Measurements from ENCODE around the gene KLHDC7B. TPM values are rescaled to one million over a fixed set of nuclear protein-coding genes. Genes with fewer than 3 reads are reported as not detected.

KLHDC7B gene
- total RNA-seq, 1 donor from 2014 or later: 3.3 TPM

DNA sequence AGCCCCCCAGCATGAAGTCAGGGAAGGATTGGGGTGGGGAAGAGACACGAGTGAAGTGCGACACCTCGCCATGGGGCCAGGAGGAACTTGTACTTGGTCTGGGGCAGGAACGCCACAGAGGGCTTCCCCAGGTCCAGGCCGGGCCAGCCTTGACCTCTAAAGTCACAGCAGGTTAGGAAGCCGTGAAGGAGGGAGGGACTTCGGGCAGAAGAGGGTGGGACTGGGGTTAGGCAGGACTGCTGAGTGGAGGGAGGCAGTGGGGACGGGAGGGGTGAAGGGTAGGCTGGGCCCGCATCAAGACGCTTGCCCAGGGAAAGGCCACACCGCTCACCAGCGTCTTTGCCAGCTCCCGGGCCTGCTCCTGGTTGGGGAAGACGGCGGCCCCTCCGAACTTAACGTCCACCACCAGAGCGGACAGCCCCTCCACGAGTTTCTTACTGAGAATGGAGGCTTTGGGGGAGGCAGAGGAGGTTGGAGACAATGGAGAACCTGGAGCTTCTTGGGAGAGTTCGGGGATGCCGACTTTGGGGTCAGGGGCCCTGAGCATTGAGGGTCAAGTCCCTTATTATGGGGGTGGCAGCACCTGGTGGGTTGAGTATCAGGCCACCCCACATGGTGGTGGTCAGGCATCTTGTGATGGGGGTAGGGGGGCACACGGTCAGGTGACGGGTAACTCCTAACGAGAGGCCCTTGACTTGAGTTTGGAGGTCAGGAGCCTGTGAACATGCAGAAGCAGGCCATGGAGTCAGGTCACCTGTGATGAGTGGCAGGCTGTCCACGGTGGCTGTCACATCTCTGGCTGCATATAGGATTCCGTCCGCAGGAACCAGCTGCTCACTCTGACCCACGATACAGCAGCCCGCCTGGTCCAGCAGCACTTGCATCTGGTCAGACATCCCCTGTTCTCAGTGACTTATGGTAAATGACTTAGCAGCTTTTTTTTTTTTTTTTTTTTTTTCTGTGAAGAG, 18.6 kb upstream of the KLHDC7B start:
- peak overlapping the region; percentile 81 for H3K27ac Mint-ChIP-seq
- no peak for DNase-seq (ENCODE audit: low spot score)

DNA sequence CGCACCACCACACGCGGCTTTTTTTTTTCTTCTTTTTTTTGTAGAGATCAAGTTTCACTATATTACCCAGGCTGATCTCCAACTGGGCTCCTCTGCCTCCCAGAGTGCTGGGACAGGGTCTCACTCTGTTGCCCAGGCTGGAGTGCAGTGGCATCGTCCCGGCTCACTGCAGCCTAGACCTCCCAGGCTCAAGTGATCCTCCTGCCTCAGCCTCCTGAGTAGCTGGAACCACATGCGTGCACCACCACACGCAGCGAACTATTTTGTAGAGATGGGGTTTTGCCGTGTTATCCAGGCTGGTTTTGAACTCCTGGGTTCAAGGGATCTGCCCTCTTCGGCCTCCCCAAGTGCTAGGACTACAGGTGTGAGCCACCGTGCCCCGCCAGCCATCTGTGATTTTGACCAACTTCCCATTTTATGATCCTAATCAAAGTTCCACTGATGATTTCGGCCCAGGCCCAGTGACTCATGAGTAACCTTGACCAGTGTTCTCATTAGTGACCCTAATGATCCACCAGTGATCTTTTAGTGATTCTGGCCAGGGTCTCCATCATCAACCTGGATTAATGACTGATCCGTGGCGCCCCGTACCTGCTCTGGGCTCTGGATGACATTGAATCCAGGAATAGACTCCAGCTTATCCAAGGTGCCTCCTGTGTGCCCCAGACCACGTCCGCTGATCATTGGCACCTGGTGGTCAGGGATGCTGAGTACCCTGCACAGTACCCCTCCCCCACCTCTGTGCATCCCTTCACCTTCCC, 17.6 kb upstream of the KLHDC7B start:
- H3K27ac Mint-ChIP-seq: peak overlapping the region; percentile 81
- H3K36me3 Mint-ChIP-seq (ENCODE audit: low read depth): peaks cover 29% of the 10 kb centered on the region
- DNase-seq (ENCODE audit: low spot score): no peak
- H3K4me3 Mint-ChIP-seq (ENCODE audit: low read depth): peak overlapping the region; percentile 76
- intact Hi-C loops (cut with micrococcal nuclease): loop anchor here (5.0 to 10.0 kb wide), 2 partner anchors 56 to 283 kb away; partner anchors contain the start of gene TUBGCP6
- peaks cover 30% of the 10 kb centered on the region for H3K4me1 Mint-ChIP-seq (ENCODE audit: low read depth)
- no peaks in the 10 kb centered on the region for H3K9me3 Mint-ChIP-seq
- no peaks in the 10 kb centered on the region for H3K27me3 Mint-ChIP-seq (ENCODE audit: low read depth)

More for the DNA sequence above, 18.6 kb upstream of the KLHDC7B start:
- Mint-ChIP-seq H3K36me3 (ENCODE audit: low read depth) (peaks cover 33% of the 10 kb centered on the region), H3K27me3 (ENCODE audit: low read depth) (no peaks in the 10 kb centered on the region), H3K4me1 (ENCODE audit: low read depth) (peaks cover 24% of the 10 kb centered on the region), H3K9me3 (no peaks in the 10 kb centered on the region), H3K4me3 (ENCODE audit: low read depth) (peak overlapping the region; percentile 76)
- intact Hi-C loops (cut with micrococcal nuclease): loop anchor here (5.0 to 10.0 kb wide), 2 partner anchors 55 to 282 kb away; partner anchors contain the start of gene TUBGCP6

DNA sequence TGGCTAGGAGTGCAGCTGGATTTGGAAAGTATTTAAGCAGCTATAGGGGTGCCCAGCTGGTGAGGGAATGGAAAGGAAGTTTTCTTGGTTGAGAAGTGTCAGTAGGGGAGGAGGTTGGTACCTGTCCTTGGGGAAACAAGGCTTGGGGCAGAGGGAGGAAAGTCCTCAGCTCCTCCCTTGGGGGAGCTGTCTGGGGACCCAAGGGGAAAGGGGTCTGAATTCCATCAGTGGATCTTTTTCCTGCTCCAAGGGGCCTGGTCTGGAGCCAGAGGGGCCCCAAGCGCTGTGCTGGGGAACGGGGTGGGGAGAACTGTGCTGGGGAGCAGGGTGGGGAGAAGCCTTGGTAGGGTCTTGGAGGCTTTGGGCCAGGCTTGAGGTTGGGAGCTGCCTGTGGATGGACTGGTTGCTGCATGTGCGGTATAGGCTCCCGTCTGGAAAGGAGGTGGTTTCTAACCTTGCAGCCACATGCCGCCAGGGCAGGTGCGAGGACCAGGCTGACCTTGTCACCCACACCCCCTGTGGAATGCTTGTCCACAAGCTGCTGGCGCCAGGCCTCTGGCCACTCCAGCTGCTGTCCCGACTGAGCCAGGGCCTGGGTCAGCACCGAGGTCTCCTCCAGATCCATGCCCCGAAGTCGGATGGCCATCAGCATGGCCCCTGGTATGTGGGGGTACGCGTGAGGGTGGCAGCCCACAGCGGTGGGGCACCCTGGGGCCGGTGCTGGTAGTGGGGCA, 16.9 kb upstream of the KLHDC7B start:
- DNase-seq (ENCODE audit: low spot score): no peak
- peak overlapping the region; percentile 35 for H3K27ac Mint-ChIP-seq
- no peaks in the 10 kb centered on the region for H3K27me3 Mint-ChIP-seq (ENCODE audit: low read depth)
- peak overlapping the region; percentile 76 for H3K4me3 Mint-ChIP-seq (ENCODE audit: low read depth)
- H3K36me3 Mint-ChIP-seq (ENCODE audit: low read depth): peaks cover 25% of the 10 kb centered on the region
- H3K9me3 Mint-ChIP-seq: no peaks in the 10 kb centered on the region
- intact Hi-C loops (cut with micrococcal nuclease): loop anchor here (5.0 to 10.0 kb wide), 2 partner anchors 57 to 284 kb away; partner anchors contain the start of gene TUBGCP6
- H3K4me1 Mint-ChIP-seq (ENCODE audit: low read depth): peaks cover 38% of the 10 kb centered on the region

DNA sequence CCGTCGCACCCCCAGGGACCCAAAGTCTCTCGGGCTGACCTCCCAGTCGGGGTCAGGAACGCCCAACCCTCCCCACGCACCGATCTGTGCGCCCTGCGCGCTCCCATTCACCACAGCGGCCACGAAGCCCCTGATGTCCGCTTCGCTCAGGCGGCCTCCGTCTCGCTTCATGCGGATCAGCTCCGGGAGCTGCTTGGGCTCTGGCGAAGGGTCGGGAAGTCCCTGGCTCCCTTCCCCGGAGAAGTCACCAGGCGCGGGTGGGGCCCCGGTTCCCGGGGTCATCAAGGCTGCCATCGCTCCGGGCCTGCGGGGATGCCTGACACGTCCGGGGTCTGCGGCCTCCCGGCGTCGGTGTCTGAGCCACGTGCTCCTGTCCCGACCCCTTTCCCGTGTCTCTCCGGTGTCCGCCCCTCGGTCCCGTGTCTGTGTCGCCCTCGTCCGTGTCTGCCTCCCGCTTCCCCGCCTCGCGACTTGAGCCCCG, 16.2 kb upstream of the KLHDC7B start:
- peaks cover 22% of the 10 kb centered on the region for H3K36me3 Mint-ChIP-seq (ENCODE audit: low read depth)
- no peaks in the 10 kb centered on the region for H3K27me3 Mint-ChIP-seq (ENCODE audit: low read depth)
- peak overlapping the region; percentile 38 for H3K27ac Mint-ChIP-seq
- no peak for DNase-seq (ENCODE audit: low spot score)
- intact Hi-C loops (cut with micrococcal nuclease): loop anchor here (5.0 to 10.0 kb wide), 2 partner anchors 57 to 285 kb away; partner anchors contain the start of gene TUBGCP6
- peaks cover 41% of the 10 kb centered on the region for H3K4me1 Mint-ChIP-seq (ENCODE audit: low read depth)
- H3K9me3 Mint-ChIP-seq: no peaks in the 10 kb centered on the region
- peak overlapping the region; percentile 76 for H3K4me3 Mint-ChIP-seq (ENCODE audit: low read depth)

DNA sequence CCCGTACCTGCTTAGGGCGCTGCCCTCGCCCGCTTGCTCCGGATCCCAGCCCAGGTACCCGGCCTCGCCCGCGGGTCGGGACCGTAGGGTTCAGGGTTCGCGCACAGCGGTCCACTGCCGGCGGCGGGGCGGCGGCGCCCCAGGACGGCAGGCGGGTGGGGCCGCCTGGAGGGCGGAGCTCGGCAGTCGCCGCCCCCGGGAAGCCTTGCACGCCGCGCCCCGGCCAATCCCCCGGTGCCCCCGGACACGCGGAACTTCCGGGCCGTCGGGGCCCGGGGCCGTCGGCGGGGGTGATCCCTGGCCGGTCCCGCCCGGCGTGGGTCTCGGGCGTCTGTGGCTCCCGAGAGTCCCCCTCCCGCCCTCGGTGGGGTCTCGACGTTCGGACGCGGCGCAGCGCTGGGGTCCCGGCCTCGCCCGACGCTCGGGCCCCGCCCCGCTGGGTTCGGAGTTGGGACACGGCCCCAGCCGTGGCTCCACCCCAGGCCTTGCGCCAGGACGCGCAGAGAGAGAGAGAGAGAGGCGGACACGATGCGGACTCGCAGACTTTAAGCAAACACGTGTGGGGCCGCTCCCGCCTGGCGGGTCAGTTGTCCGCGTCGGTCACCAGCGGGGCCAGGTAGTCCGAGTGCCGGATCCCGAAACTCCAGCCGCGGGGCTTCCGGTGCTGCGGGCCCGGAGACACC, 15.7 kb upstream of the KLHDC7B start, which contains the start of gene TYMP:
Gene TYMP (minus strand): TSS at position 116 of the 683 bp plus-strand sequence. CDS start 303 bp downstream, outside the sequence.
- H3K36me3 Mint-ChIP-seq (ENCODE audit: low read depth): peaks cover 17% of the 10 kb centered on the region
- H3K4me3 Mint-ChIP-seq (ENCODE audit: low read depth): peak within 1 kb of the TSS; percentile 91
- H3K9me3 Mint-ChIP-seq: no peaks in the 10 kb centered on the region
- H3K27ac Mint-ChIP-seq: peak within 1 kb of the TSS; percentile 98
- peak; percentile 76 for DNase-seq (ENCODE audit: low spot score)
- intact Hi-C loops (cut with micrococcal nuclease): loop anchor here (2.0 to 10.0 kb wide), 4 partner anchors 15 to 285 kb away; partner anchors contain the start of genes CHKB, KLHDC7B and TUBGCP6
- H3K27me3 Mint-ChIP-seq (ENCODE audit: low read depth): no peaks in the 10 kb centered on the region
- H3K4me1 Mint-ChIP-seq (ENCODE audit: low read depth): peaks cover 38% of the 10 kb centered on the region

DNA sequence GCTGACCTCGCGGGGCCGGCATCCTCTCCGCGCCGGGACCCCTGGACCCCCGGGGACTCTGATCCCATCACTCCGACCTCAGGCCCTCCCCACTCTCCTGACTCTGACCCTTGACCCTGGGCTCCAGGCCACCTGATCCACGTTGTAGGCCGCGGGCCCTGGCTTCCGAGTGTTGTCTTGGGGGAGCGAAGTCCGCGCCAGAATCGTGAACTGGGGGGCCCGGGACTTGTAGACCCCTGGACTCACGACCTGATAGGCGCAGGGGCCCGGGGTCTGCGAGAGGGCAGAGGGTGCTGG, 15.2 kb upstream of the KLHDC7B start:
- H3K36me3 Mint-ChIP-seq (ENCODE audit: low read depth): peaks cover 17% of the 10 kb centered on the region
- DNase-seq (ENCODE audit: low spot score): no peak
- intact Hi-C loops (cut with micrococcal nuclease): loop anchor here (2.0 kb wide), 2 partner anchors 14 to 52 kb away; partner anchors contain the start of genes CHKB and KLHDC7B
- peaks cover 38% of the 10 kb centered on the region for H3K4me1 Mint-ChIP-seq (ENCODE audit: low read depth)
- peak overlapping the region; percentile 98 for H3K27ac Mint-ChIP-seq
- H3K4me3 Mint-ChIP-seq (ENCODE audit: low read depth): peak overlapping the region; percentile 91
- no peaks in the 10 kb centered on the region for H3K27me3 Mint-ChIP-seq (ENCODE audit: low read depth)
- H3K9me3 Mint-ChIP-seq: no peaks in the 10 kb centered on the region

DNA sequence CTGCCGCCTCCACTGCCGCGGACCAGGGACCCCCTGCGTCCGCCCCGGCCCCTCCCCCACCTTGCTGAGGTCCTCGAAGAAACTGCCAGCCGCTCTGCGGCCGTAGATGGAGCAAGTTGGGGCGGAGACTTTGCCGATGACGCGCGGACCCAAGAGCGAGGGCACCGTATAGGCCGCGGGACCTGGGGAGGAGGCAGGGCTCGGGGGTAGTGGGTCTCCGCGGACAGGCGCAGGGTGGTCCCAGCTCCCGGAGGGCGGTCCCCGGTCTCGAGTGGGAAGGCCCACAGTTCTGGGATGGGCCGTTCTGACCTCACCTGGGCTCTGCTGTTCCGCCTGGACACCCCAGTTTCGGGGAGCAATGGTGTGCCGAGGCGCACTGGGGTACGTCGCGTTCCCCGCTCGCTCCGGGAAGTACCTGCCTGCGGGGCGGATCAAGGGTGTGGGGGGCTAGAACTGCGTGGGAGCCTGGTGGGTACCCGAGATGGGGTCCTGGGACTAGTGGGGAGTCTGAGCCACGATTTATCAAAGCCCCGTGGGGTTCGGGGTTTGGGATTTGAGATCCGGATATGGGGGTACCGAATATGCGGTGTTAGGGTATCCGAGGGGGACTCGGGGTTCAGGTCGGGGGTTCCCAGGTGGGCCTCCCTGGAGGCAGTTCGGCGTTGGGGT, 14.7 kb upstream of the KLHDC7B start:
- intact Hi-C loops (cut with micrococcal nuclease): loop anchor here (1.0 to 2.0 kb wide), 4 partner anchors 8 to 90 kb away; partner anchors contain the start of genes CHKB and KLHDC7B
- peaks cover 17% of the 10 kb centered on the region for H3K36me3 Mint-ChIP-seq (ENCODE audit: low read depth)
- H3K27me3 Mint-ChIP-seq (ENCODE audit: low read depth): no peaks in the 10 kb centered on the region
- peak overlapping the region; percentile 98 for H3K27ac Mint-ChIP-seq
- H3K4me3 Mint-ChIP-seq (ENCODE audit: low read depth): peak overlapping the region; percentile 91
- no peaks in the 10 kb centered on the region for H3K9me3 Mint-ChIP-seq
- peaks cover 38% of the 10 kb centered on the region for H3K4me1 Mint-ChIP-seq (ENCODE audit: low read depth)
- DNase-seq (ENCODE audit: low spot score): peak; percentile 83

DNA sequence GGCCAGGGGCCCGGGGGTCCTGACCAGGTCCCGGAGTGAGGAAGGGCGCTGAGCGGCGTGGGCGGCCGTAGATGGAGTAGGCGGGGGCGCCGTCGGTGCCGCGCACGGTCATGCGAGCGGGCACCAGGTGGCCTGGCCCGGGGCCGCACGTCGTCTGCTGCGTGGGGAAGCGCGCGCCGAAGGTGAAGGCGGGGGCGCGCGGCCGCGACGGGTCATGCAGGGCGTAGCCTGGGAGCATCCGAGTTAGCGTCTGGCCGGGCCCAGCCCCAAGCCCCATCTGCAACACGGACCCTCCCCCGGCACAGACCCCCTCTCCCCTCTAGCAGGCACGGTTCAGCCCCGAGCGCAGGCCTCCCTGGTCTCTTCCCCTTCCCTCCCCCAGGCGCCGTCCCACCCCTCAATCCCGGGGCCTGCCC, 14.1 kb upstream of the KLHDC7B start:
- Mint-ChIP-seq H3K27ac (peak overlapping the region; percentile 98), H3K9me3 (no peaks in the 10 kb centered on the region), H3K4me1 (ENCODE audit: low read depth) (peaks cover 38% of the 10 kb centered on the region), H3K4me3 (ENCODE audit: low read depth) (peak overlapping the region; percentile 91), H3K27me3 (ENCODE audit: low read depth) (no peaks in the 10 kb centered on the region), H3K36me3 (ENCODE audit: low read depth) (peaks cover 17% of the 10 kb centered on the region)
- peak; percentile 70 for DNase-seq (ENCODE audit: low spot score)
- intact Hi-C loops (cut with micrococcal nuclease): loop anchor here (1.0 to 2.0 kb wide), 4 partner anchors 8 to 90 kb away; partner anchors contain the start of genes CHKB and KLHDC7B

DNA sequence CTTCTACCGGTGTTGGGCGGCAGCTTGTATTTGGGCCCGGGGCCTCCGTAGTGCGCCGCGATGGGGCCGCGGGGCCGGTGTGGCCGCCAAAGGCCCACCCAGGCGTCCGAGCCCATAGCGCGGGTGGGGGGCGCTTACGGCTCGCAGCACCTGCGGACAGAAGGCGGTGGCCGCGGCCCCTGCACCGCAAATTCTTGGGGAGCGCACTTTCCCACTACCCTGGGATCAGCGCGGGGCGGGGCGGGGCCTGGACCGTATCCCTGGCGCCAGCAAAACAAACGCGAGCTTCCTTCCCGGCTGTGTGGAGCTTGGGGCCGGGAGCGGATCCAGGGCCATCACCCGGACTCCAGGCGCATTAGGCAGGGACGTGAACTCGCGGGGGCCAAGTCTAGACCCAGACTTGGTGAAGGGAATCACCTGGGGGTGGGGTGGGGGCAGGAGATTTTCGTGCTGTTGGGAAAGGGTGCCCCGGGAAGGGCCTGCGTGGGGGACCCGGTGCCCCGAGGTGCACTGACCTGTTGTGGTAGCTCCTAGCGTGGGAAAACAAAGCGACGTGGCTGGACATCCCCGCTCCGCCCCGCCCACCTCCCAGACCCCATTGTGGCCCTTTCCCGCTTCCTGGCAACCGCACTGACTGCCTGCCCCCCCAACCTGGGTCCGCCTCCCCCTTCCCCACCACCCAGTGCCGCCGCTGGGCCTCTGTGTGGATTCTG, 13.6 kb upstream of the KLHDC7B start:
- peak overlapping the region; percentile 98 for H3K27ac Mint-ChIP-seq
- H3K9me3 Mint-ChIP-seq: no peaks in the 10 kb centered on the region
- intact Hi-C loops (cut with micrococcal nuclease): loop anchor here (1.0 to 2.0 kb wide), 4 partner anchors 7 to 89 kb away; partner anchors contain the start of genes CHKB and KLHDC7B
- peaks cover 12% of the 10 kb centered on the region for H3K36me3 Mint-ChIP-seq (ENCODE audit: low read depth)
- H3K4me1 Mint-ChIP-seq (ENCODE audit: low read depth): peaks cover 37% of the 10 kb centered on the region
- DNase-seq (ENCODE audit: low spot score): peak; percentile 14
- peak overlapping the region; percentile 91 for H3K4me3 Mint-ChIP-seq (ENCODE audit: low read depth)
- no peaks in the 10 kb centered on the region for H3K27me3 Mint-ChIP-seq (ENCODE audit: low read depth)

DNA sequence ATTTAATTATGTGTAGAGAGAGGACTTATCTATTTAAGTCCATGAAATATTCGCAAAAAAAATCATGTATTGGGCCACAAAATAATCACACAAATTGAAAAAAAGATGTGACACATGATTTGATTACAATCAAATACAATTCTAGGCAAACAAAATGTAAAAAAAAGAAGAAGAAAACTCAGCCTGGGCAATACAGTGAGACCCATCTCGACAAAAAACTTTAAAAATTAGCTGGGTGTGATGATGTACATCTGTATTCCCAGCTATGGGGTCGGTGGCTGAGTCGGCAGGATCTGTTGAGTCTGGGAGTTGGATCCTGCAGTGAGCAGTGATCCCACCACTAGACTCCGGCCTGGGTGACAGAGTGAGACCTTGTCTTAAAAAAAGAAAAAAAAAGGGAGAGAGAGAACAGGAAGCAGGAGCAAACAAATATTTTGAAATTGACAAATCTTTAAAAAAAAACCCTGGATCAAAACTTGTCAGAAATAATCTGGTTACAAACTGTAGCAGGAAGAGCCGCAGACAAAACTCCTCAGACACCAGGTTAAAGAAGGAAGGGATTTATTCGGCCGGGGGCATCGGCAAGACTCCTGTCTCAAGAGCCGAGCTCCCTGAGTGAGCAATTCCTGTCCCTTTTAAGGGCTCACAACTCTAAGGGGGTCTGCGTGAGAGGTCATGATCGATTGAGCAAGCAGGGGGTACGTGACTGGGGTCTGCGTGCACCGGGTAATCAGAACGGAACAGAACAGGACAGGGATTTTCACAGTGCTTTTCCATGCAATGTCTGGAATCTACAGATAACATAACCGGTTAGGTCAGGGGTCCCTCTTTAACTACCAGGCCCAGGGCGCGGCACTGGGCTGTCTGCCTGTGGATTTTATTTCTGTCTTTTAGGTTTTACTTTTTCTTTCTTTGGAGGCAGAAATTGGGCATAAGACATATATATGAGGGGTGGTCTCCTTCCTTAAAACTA, 12.6 kb upstream of the KLHDC7B start:
- peak overlapping the region; percentile 81 for H3K27ac Mint-ChIP-seq
- no peak for DNase-seq (ENCODE audit: low spot score)

More for the DNA sequence above, 12.6 kb upstream of the KLHDC7B start:
- peaks cover 34% of the 10 kb centered on the region for H3K4me1 Mint-ChIP-seq (ENCODE audit: low read depth)
- intact Hi-C loops (cut with micrococcal nuclease): no loop called here
- H3K9me3 Mint-ChIP-seq: no peaks in the 10 kb centered on the region
- H3K27me3 Mint-ChIP-seq (ENCODE audit: low read depth): no peaks in the 10 kb centered on the region
- H3K36me3 Mint-ChIP-seq (ENCODE audit: low read depth): peaks cover 5% of the 10 kb centered on the region
- peak overlapping the region; percentile 91 for H3K4me3 Mint-ChIP-seq (ENCODE audit: low read depth)
